Measurements from ENCODE around the gene ENO4. TPM values are rescaled to one million over a fixed set of nuclear protein-coding genes. Genes with fewer than 3 reads are reported as not detected.

ENO4 gene
- total RNA-seq, 1 experiment from 2014 or later, result 0.22 TPM

DNA sequence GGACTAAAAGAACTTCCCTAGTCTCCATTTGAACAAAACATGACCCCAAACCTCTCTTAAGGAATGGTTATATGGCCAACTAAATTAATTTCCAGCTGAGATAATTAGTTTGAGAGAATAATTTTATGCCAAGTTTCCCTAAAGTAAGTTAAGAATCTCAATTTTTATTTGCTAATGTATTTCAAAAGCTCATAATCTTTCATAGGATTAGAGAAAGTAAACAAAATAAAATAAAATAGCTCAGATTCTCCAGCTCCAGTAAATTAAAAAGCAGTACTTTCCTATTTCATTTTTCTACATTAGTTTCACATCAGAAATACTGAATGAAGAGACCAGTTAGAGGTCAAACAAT, 44.4 kb downstream of the ENO4 start:
- DNase-seq (ENCODE audit: low read depth, low spot score) (no peak), ATAC-seq (no peak)
- Histone ChIP-seq H3K9ac (ENCODE audit: low read length) (no peak overlapping the region), H4K20me1 (ENCODE audit: insufficient read depth) (no peaks in the 10 kb centered on the region), H3K79me2 (ENCODE audit: insufficient read depth, low read length) (no peaks in the 10 kb centered on the region), H3K9me2 (ENCODE audit: insufficient read depth) (no peaks in the 10 kb centered on the region), H3K4me2 (ENCODE audit: low read length) (no peak overlapping the region), H3K27me3 (ENCODE audit: insufficient read depth, low read length) (no peaks in the 10 kb centered on the region), H3K27ac (ENCODE audit: low read depth, low read length) (no peak overlapping the region), H3K4me1 (ENCODE audit: control insufficient read depth in 1 of 2, insufficient read depth in 2 of 2, low read length in 2 of 2) (peaks cover 8 to 13% of the 10 kb centered on the region in 2 experiments), H3K4me3 (replicated peaks in 1 of 2; ENCODE audit: low read depth in 1 of 2, low read length in 2 of 2) (no peak overlapping the region), H2AFZ (ENCODE audit: low read depth, low read length, poor library complexity, severe bottlenecking) (no peak overlapping the region), H3K9me3 (ENCODE audit: control insufficient read depth in 1 of 2, insufficient read depth in 1 of 2, low read depth in 1 of 2, low read length in 2 of 2) (no peaks in the 10 kb centered on the region), H3K36me3 (ENCODE audit: control insufficient read depth in 1 of 2, insufficient read depth in 2 of 2, low read length in 2 of 2) (peaks cover under 1 to 2% of the 10 kb centered on the region in 2 experiments; a peak in 2 of 4 replicates)
- no peak for TF ChIP-seq SP1 (IDR thresholded peaks at IDR 0.05; ENCODE audit: low read depth)
- TF ChIP-seq MAX (IDR thresholded peaks at IDR 0.05), result no peak
- TF ChIP-seq, protein P1, sequence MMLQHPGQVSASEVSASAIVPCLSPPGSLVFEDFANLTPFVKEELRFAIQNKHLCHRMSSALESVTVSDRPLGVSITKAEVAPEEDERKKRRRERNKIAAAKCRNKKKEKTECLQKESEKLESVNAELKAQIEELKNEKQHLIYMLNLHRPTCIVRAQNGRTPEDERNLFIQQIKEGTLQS (IDR thresholded peaks at IDR 0.05), result no peak
- TF ChIP-seq, protein P2, sequence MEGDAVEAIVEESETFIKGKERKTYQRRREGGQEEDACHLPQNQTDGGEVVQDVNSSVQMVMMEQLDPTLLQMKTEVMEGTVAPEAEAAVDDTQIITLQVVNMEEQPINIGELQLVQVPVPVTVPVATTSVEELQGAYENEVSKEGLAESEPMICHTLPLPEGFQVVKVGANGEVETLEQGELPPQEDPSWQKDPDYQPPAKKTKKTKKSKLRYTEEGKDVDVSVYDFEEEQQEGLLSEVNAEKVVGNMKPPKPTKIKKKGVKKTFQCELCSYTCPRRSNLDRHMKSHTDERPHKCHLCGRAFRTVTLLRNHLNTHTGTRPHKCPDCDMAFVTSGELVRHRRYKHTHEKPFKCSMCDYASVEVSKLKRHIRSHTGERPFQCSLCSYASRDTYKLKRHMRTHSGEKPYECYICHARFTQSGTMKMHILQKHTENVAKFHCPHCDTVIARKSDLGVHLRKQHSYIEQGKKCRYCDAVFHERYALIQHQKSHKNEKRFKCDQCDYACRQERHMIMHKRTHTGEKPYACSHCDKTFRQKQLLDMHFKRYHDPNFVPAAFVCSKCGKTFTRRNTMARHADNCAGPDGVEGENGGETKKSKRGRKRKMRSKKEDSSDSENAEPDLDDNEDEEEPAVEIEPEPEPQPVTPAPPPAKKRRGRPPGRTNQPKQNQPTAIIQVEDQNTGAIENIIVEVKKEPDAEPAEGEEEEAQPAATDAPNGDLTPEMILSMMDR (IDR thresholded peaks at IDR 0.05 in 2 of 3, conservative IDR thresholded peaks at IDR 0.05 in 1 of 3; ENCODE audit: borderline replicate concordance in 1 of 3, insufficient read depth in 1 of 3, low read depth in 2 of 3, low read length in 2 of 3), result no peak
- no peak for TF ChIP-seq ZNF274 (IDR thresholded peaks at IDR 0.05; ENCODE audit: low read depth, low read length)
- TF ChIP-seq, protein P3, sequence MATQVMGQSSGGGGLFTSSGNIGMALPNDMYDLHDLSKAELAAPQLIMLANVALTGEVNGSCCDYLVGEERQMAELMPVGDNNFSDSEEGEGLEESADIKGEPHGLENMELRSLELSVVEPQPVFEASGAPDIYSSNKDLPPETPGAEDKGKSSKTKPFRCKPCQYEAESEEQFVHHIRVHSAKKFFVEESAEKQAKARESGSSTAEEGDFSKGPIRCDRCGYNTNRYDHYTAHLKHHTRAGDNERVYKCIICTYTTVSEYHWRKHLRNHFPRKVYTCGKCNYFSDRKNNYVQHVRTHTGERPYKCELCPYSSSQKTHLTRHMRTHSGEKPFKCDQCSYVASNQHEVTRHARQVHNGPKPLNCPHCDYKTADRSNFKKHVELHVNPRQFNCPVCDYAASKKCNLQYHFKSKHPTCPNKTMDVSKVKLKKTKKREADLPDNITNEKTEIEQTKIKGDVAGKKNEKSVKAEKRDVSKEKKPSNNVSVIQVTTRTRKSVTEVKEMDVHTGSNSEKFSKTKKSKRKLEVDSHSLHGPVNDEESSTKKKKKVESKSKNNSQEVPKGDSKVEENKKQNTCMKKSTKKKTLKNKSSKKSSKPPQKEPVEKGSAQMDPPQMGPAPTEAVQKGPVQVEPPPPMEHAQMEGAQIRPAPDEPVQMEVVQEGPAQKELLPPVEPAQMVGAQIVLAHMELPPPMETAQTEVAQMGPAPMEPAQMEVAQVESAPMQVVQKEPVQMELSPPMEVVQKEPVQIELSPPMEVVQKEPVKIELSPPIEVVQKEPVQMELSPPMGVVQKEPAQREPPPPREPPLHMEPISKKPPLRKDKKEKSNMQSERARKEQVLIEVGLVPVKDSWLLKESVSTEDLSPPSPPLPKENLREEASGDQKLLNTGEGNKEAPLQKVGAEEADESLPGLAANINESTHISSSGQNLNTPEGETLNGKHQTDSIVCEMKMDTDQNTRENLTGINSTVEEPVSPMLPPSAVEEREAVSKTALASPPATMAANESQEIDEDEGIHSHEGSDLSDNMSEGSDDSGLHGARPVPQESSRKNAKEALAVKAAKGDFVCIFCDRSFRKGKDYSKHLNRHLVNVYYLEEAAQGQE (IDR thresholded peaks at IDR 0.05; ENCODE audit: low read depth), result no peak
- TF ChIP-seq ZFX (IDR thresholded peaks at IDR 0.05), result no peak
- no peak for TF ChIP-seq CBX3 (IDR thresholded peaks at IDR 0.05; ENCODE audit: low read depth)
- no peak for TF ChIP-seq ELF1 (IDR thresholded peaks at IDR 0.05; ENCODE audit: borderline replicate concordance, low read depth)
- no peak for TF ChIP-seq YY1 (IDR thresholded peaks at IDR 0.05; ENCODE audit: extremely low read depth, insufficient replicate concordance, low read depth, low read length)
- no peak for TF ChIP-seq JUND (IDR thresholded peaks at IDR 0.05)
- TF ChIP-seq POLR2AphosphoS5 (IDR thresholded peaks at IDR 0.05; ENCODE audit: low read depth, low read length), result no peak
- TF ChIP-seq SRF (IDR thresholded peaks at IDR 0.05; ENCODE audit: low read depth), result no peak
- TF ChIP-seq FOSL1 (IDR thresholded peaks at IDR 0.05; ENCODE audit: low read depth), result no peak
- TF ChIP-seq CEBPB (IDR thresholded peaks at IDR 0.05; ENCODE audit: low read depth), result no peak
- TF ChIP-seq EZH2phosphoT487 (IDR thresholded peaks at IDR 0.05; ENCODE audit: borderline replicate concordance), result no peak
- TF ChIP-seq, protein P4, sequence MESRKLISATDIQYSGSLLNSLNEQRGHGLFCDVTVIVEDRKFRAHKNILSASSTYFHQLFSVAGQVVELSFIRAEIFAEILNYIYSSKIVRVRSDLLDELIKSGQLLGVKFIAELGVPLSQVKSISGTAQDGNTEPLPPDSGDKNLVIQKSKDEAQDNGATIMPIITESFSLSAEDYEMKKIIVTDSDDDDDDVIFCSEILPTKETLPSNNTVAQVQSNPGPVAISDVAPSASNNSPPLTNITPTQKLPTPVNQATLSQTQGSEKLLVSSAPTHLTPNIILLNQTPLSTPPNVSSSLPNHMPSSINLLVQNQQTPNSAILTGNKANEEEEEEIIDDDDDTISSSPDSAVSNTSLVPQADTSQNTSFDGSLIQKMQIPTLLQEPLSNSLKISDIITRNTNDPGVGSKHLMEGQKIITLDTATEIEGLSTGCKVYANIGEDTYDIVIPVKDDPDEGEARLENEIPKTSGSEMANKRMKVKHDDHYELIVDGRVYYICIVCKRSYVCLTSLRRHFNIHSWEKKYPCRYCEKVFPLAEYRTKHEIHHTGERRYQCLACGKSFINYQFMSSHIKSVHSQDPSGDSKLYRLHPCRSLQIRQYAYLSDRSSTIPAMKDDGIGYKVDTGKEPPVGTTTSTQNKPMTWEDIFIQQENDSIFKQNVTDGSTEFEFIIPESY (IDR thresholded peaks at IDR 0.05; ENCODE audit: extremely low read depth, insufficient replicate concordance, low read length), result no peak
- TF ChIP-seq SIN3A (IDR thresholded peaks at IDR 0.05; ENCODE audit: low read depth), result no peak
- TF ChIP-seq TCF7L2 (IDR thresholded peaks at IDR 0.05; ENCODE audit: borderline replicate concordance, extremely low read depth, insufficient read depth, insufficient read length), result no peak
- TF ChIP-seq EZH2 (IDR thresholded peaks at IDR 0.05), result no peak
- no TSS peak for BruUV-seq (replicated peaks)
- CTCF ChIA-PET, result interaction anchor here (1.1 kb wide), 1 partner anchor 54 kb away, joined by 4 read pairs; no protein-coding TSS in a partner anchor
- RAD21 ChIA-PET (ENCODE audit: low non-redundant PET in 1 of 2, low total read pairs in 2 of 2, uncharacterized antibody in 2 of 2, unreplicated experiment in 2 of 2), result no interaction called here
- POLR2A ChIA-PET, result no interaction called here
- intact Hi-C loops (cut with micrococcal nuclease), result no loop called here

All from HCT116 (cell line).